Loucy (cell line): ENCODE results near the gene ARHGAP10.

Experiments
- H2AFZ ChIP-seq: fragments of 200-600 bp; sonication (generic); 2 replicates; pipeline ENCODE4 v1.6.0; 2016; ENCODE audit warnings: antibody characterized with exemption, mild to moderate bottlenecking, low read length, moderate library complexity
- H3F3A ChIP-seq: fragments of 200-600 bp; 2 replicates; pipeline ENCODE4 v1.6.0; 2016; ENCODE audit warnings: antibody characterized with exemption, low read depth, mild to moderate bottlenecking
- H3K27me3 ChIP-seq: fragments of 200-600 bp; sonication (generic); 2 replicates; pipeline ENCODE4 v1.6.1; 2014; ENCODE audit warnings: low read length, mild to moderate bottlenecking; ENCODE audit not compliant: insufficient read depth, poor library complexity, severe bottlenecking
- H3K36me3 ChIP-seq: fragments of 200-600 bp; sonication (generic); 2 replicates; pipeline ENCODE4 v1.6.1; 2016; ENCODE audit warnings: low read length; ENCODE audit not compliant: insufficient read depth
- H3K4me1 ChIP-seq: fragments of 200-600 bp; sonication (generic); 2 replicates; pipeline ENCODE4 v1.5.1; 2014; ENCODE audit warnings: low read length, mild to moderate bottlenecking; ENCODE audit not compliant: insufficient read depth, poor library complexity, severe bottlenecking
- H3K4me2 ChIP-seq: fragments of 200-600 bp; sonication (generic); 2 replicates; pipeline ENCODE4 v1.6.0; 2014; ENCODE audit warnings: antibody characterized with exemption, low read length, low read depth, mild to moderate bottlenecking; ENCODE audit not compliant: poor library complexity, severe bottlenecking
- H3K4me3 ChIP-seq: fragments of 200-600 bp; sonication (generic); 2 replicates; pipeline ENCODE4 v1.5.1; 2014; ENCODE audit warnings: low read length, mild to moderate bottlenecking, mixed read lengths; ENCODE audit not compliant: poor library complexity, severe bottlenecking
- H3K79me2 ChIP-seq: fragments of 200-600 bp; sonication (generic); 2 replicates; pipeline ENCODE4 v1.6.1; 2014; ENCODE audit warnings: low read length; ENCODE audit not compliant: insufficient read depth
- H3K9ac ChIP-seq: fragments of 200-600 bp; sonication (generic); 2 replicates; pipeline ENCODE4 v1.6.0; 2014; ENCODE audit warnings: mild to moderate bottlenecking, low read depth, low read length, moderate library complexity; ENCODE audit not compliant: poor library complexity, severe bottlenecking
- H3K9me2 ChIP-seq: fragments of 200-600 bp; sonication (generic); replicated peaks from 2 replicates; pipeline ENCODE4 v1.6.1; 2016; ENCODE audit warnings: low read depth, low read length, mixed read lengths
- H3K9me3 ChIP-seq: fragments of 200-600 bp; sonication (generic); 2 replicates; pipeline ENCODE4 v1.6.1; 2014; ENCODE audit warnings: mild to moderate bottlenecking, antibody characterized with exemption, low read length, low read depth; ENCODE audit not compliant: insufficient read depth
- H4K20me1 ChIP-seq: fragments of 200-600 bp; sonication (generic); 2 replicates; pipeline ENCODE4 v1.6.0; 2014; ENCODE audit warnings: antibody characterized with exemption, low read length, mild to moderate bottlenecking; ENCODE audit not compliant: insufficient read depth, poor library complexity, severe bottlenecking
- EZH2phosphoT487 ChIP-seq: fragments of 200-600 bp; IDR thresholded peaks from 2 replicates; pipeline ENCODE4 v1.6.1; 2018; ENCODE audit warnings: antibody characterized with exemption, mild to moderate bottlenecking, moderate library complexity, borderline replicate concordance
- TF ChIP-seq, protein P1 (sequence below): fragments of 200-600 bp; sonication (generic); conservative IDR thresholded peaks from 2 replicates; pipeline ENCODE4 v1.5.1; 2014; ENCODE audit warnings: mild to moderate bottlenecking, antibody characterized with exemption, low read length

ARHGAP10 gene

DNA sequence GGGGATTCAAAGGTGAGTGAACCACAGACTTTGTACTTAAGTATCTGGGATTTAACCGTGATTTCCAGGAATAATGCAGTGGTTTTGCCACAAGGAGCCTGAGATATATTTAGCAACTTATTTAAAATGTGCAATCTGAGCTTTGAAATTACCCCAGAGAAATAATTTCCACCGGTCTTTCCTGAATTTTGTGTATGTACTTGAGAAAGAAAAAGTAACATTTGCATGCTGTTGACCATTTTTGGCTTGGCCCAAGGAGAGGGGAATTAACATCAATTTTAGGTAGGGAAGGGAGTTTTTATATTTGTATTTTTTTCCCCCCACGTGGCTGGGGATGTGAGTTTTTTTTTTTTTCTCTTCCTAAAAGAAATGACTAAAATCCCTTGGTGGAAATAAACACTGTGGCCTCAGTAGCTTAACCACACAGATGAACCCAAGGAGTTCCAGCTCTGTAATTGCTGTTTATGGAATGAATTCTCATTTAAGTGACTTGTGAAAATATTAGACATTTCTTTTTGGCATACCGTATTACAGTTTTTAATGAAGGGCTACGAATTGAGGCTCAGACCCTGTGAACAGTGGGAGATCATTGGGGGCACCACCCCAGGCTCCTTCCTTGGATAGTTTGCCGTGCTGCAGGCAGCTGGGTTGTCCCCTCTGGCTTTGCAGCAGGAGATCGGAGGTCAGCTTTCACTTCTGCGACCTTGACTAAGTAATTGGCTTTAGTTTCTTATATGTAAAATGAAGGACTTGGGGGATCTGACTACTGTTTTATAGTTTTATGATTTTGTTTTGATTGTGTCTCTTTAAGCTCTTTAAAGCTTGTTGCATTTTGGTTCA lies 116.1 kb downstream of the ARHGAP10 start:
- TF ChIP-seq, protein P1, sequence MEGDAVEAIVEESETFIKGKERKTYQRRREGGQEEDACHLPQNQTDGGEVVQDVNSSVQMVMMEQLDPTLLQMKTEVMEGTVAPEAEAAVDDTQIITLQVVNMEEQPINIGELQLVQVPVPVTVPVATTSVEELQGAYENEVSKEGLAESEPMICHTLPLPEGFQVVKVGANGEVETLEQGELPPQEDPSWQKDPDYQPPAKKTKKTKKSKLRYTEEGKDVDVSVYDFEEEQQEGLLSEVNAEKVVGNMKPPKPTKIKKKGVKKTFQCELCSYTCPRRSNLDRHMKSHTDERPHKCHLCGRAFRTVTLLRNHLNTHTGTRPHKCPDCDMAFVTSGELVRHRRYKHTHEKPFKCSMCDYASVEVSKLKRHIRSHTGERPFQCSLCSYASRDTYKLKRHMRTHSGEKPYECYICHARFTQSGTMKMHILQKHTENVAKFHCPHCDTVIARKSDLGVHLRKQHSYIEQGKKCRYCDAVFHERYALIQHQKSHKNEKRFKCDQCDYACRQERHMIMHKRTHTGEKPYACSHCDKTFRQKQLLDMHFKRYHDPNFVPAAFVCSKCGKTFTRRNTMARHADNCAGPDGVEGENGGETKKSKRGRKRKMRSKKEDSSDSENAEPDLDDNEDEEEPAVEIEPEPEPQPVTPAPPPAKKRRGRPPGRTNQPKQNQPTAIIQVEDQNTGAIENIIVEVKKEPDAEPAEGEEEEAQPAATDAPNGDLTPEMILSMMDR: no peak
- TF ChIP-seq EZH2phosphoT487: no peak
- H2AFZ ChIP-seq: no peak overlapping the region

DNA sequence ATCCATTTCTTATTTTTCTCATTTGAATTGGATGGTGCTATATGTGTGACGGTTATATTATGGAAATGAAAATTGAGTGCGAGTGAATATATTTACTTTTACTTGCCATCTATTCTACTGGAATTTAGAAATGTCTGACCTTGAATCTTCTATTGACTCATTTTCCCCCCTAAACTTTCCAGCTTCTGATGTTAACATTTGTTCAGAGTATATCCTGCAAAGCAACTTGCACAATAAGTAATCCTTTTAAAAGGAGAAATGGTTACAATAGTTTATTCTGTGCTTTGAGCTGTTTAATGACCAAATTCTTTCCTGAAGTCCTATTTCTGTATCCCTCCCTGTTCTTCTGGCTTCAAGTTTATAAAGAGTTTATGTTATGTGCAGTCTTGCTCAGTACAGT lies 116.7 kb downstream of the ARHGAP10 start:
- Histone ChIP-seq H3K4me1 (no peaks in the 10 kb centered on the region), H3K27me3 (no peaks in the 10 kb centered on the region), H3K36me3 (peaks cover 15% of the 10 kb centered on the region; the same call in 1 of the 2 replicates), H3F3A (no peaks in the 10 kb centered on the region), H3K9me3 (no peaks in the 10 kb centered on the region; the same call in 1 of the 2 replicates), H2AFZ (no peak overlapping the region), H3K79me2 (no peaks in the 10 kb centered on the region), H3K9me2 (no peaks in the 10 kb centered on the region), H4K20me1 (no peaks in the 10 kb centered on the region), H3K4me3 (no peak overlapping the region), H3K9ac (no peak overlapping the region), H3K4me2 (no peak overlapping the region)
- TF ChIP-seq EZH2phosphoT487: no peak
- TF ChIP-seq, protein P1: no peak

More for the DNA sequence above, 116.1 kb downstream of the ARHGAP10 start:
- no peak overlapping the region for H3K4me2 ChIP-seq
- H3F3A ChIP-seq: no peaks in the 10 kb centered on the region
- peaks cover 15% of the 10 kb centered on the region; the same call in 1 of the 2 replicates for H3K36me3 ChIP-seq
- no peak overlapping the region for H3K9ac ChIP-seq
- no peak overlapping the region for H3K4me3 ChIP-seq
- H3K27me3 ChIP-seq: no peaks in the 10 kb centered on the region
- no peaks in the 10 kb centered on the region; the same call in 1 of the 2 replicates for H3K9me3 ChIP-seq
- no peaks in the 10 kb centered on the region for H3K79me2 ChIP-seq
- no peaks in the 10 kb centered on the region for H4K20me1 ChIP-seq
- peaks cover 2% of the 10 kb centered on the region for H3K4me1 ChIP-seq
- H3K9me2 ChIP-seq: no peaks in the 10 kb centered on the region

DNA sequence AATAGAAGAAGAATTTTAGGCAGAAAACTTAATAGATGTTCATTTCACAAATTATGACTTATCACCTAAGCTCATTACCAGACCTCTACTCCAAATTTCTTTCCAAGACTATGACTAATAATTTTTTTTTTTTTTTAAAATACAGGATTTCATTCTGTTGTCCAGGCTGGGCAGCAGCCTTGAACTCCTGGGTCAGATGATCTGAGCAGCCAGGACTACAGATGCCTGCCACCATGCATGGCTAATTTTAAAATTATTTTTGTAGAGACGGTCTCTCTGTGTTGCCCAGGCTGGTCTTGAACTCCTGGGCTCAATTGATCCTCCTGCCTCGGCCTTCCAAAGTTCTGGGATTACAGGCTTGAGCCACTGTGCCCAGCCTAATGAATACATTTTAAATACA lies 119.2 kb downstream of the ARHGAP10 start:
- Histone ChIP-seq H3K9me3 (no peaks in the 10 kb centered on the region; the same call in 1 of the 2 replicates), H3K4me1 (no peaks in the 10 kb centered on the region), H3F3A (no peaks in the 10 kb centered on the region), H2AFZ (no peak overlapping the region), H3K36me3 (peaks cover 15% of the 10 kb centered on the region; the same call in 1 of the 2 replicates), H4K20me1 (no peaks in the 10 kb centered on the region), H3K4me2 (no peak overlapping the region), H3K9ac (no peak overlapping the region), H3K27me3 (no peaks in the 10 kb centered on the region), H3K9me2 (no peaks in the 10 kb centered on the region), H3K4me3 (no peak overlapping the region), H3K79me2 (no peaks in the 10 kb centered on the region)
- no peak for TF ChIP-seq EZH2phosphoT487
- TF ChIP-seq, protein P1: no peak
